ENCODE measurements around the gene INTS14. TPM values are rescaled to one million over a fixed set of nuclear protein-coding genes. Genes with fewer than 3 reads are reported as not detected.

Gene INTS14
- total RNA-seq, 1 experiment from 2014 or later: 41.2 TPM

DNA sequence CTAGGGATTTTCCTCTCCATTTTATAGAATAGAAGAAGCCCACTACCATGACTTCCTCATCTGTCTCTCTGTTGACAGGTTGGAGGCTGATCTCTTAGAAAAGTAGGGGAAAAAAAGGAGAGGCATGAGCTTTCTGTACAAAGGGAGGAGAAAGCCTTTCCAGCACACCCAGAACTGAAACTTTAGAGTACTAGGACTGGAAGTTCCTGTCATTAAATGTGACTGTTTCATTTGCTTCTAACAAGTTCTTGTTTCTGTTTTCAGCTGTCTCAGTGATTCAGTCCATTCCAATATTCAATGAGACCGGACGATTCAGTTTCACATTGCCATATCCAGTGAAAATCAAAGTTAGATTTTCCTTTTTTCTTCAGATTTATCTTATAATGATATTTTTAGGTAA lies 39.0 kb downstream of the INTS14 start:
- in situ Hi-C loops (cut with HindIII; ENCODE audit: low pct_unique_long_range_greater_than_20kb, low sequenced_read_pairs) (no loop called here), intact Hi-C loops (cut with micrococcal nuclease; ENCODE audit: unreplicated experiment) (no loop called here)
- H3K27ac ChIP-seq (ENCODE audit: low read length): no peak overlapping the region
- H3K9me3 ChIP-seq (ENCODE audit: control insufficient read depth, insufficient read depth, low read depth, low read length): no peaks in the 10 kb centered on the region
- H3K4me3 ChIP-seq (ENCODE audit: low read depth in 2 of 2, low read length in 2 of 2): no peak overlapping the region
- H3K27me3 ChIP-seq (ENCODE audit: control insufficient read depth, insufficient read depth, low read length): no peaks in the 10 kb centered on the region
- ChIA-PET POLR2A (no interaction called here), CTCF (no interaction called here)
- BruUV-seq (replicated peaks): no TSS peak
- no peak for ATAC-seq
- DNase-seq (ENCODE audit: low read depth, low spot score): no peak
- TF ChIP-seq POLR2AphosphoS5 (IDR thresholded peaks at IDR 0.05; ENCODE audit: low read depth, low read length) (no peak), TCF7L2 (IDR thresholded peaks at IDR 0.05; ENCODE audit: low read depth, low read length) (no peak)
- TF ChIP-seq, protein P1, sequence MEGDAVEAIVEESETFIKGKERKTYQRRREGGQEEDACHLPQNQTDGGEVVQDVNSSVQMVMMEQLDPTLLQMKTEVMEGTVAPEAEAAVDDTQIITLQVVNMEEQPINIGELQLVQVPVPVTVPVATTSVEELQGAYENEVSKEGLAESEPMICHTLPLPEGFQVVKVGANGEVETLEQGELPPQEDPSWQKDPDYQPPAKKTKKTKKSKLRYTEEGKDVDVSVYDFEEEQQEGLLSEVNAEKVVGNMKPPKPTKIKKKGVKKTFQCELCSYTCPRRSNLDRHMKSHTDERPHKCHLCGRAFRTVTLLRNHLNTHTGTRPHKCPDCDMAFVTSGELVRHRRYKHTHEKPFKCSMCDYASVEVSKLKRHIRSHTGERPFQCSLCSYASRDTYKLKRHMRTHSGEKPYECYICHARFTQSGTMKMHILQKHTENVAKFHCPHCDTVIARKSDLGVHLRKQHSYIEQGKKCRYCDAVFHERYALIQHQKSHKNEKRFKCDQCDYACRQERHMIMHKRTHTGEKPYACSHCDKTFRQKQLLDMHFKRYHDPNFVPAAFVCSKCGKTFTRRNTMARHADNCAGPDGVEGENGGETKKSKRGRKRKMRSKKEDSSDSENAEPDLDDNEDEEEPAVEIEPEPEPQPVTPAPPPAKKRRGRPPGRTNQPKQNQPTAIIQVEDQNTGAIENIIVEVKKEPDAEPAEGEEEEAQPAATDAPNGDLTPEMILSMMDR (IDR thresholded peaks at IDR 0.05): no peak
- TF ChIP-seq, protein P2, sequence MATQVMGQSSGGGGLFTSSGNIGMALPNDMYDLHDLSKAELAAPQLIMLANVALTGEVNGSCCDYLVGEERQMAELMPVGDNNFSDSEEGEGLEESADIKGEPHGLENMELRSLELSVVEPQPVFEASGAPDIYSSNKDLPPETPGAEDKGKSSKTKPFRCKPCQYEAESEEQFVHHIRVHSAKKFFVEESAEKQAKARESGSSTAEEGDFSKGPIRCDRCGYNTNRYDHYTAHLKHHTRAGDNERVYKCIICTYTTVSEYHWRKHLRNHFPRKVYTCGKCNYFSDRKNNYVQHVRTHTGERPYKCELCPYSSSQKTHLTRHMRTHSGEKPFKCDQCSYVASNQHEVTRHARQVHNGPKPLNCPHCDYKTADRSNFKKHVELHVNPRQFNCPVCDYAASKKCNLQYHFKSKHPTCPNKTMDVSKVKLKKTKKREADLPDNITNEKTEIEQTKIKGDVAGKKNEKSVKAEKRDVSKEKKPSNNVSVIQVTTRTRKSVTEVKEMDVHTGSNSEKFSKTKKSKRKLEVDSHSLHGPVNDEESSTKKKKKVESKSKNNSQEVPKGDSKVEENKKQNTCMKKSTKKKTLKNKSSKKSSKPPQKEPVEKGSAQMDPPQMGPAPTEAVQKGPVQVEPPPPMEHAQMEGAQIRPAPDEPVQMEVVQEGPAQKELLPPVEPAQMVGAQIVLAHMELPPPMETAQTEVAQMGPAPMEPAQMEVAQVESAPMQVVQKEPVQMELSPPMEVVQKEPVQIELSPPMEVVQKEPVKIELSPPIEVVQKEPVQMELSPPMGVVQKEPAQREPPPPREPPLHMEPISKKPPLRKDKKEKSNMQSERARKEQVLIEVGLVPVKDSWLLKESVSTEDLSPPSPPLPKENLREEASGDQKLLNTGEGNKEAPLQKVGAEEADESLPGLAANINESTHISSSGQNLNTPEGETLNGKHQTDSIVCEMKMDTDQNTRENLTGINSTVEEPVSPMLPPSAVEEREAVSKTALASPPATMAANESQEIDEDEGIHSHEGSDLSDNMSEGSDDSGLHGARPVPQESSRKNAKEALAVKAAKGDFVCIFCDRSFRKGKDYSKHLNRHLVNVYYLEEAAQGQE (IDR thresholded peaks at IDR 0.05; ENCODE audit: insufficient read depth in 1 of 2, low read depth in 2 of 2, low read length in 1 of 2): no peak
- H3K4me1 ChIP-seq (ENCODE audit: control insufficient read depth, insufficient read depth, low read length): no peaks in the 10 kb centered on the region
- H3K36me3 ChIP-seq (ENCODE audit: control insufficient read depth, insufficient read depth, low read length): peaks cover 19% of the 10 kb centered on the region; the same call in 1 of the 2 replicates

DNA sequence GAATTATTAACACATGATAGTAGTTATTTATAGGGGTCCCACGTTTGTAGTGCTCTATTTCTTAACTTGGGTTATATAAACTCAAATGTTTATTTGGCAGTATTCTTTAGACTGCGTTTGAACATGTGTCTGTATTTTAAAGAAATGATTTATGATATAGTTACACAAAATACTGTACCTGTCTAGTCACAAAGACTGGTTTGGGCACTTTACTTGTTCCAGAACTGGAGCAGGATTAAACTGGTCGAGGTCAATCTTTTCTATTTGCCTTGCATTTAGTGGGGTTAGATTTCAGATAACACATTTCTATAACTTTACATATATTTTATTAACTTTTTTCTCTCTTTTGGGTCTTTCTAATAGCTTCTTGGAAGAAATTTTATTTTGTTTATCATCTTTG lies 41.2 kb downstream of the INTS14 start:
- TF ChIP-seq, protein P1 (IDR thresholded peaks at IDR 0.05): no peak
- TF ChIP-seq POLR2AphosphoS5 (IDR thresholded peaks at IDR 0.05; ENCODE audit: low read depth, low read length) (no peak), SIN3A (IDR thresholded peaks at IDR 0.05; ENCODE audit: borderline replicate concordance, insufficient read depth, low read depth, low read length) (no peak)
- TF ChIP-seq, protein P2 (IDR thresholded peaks at IDR 0.05; ENCODE audit: insufficient read depth in 1 of 2, low read depth in 2 of 2, low read length in 1 of 2): no peak
- CTCF ChIA-PET: no interaction called here
- peaks cover 15% of the 10 kb centered on the region; the same call in 1 of the 2 replicates for H3K36me3 ChIP-seq (ENCODE audit: control insufficient read depth, insufficient read depth, low read length)
- in situ Hi-C loops (cut with HindIII; ENCODE audit: low pct_unique_long_range_greater_than_20kb, low sequenced_read_pairs): no loop called here
- ATAC-seq (no peak), DNase-seq (ENCODE audit: low read depth, low spot score) (no peak)
- POLR2A ChIA-PET: no interaction called here
- H3K27me3 ChIP-seq (ENCODE audit: control insufficient read depth, insufficient read depth, low read length): no peaks in the 10 kb centered on the region
- H3K9me3 ChIP-seq (ENCODE audit: control insufficient read depth, insufficient read depth, low read depth, low read length): no peaks in the 10 kb centered on the region
- intact Hi-C loops (cut with micrococcal nuclease; ENCODE audit: unreplicated experiment): no loop called here
- no peak overlapping the region for H3K27ac ChIP-seq (ENCODE audit: low read length)
- no TSS peak for BruUV-seq (replicated peaks)
- no peaks in the 10 kb centered on the region for H3K4me1 ChIP-seq (ENCODE audit: control insufficient read depth, insufficient read depth, low read length)
- no peak overlapping the region for H3K4me3 ChIP-seq (ENCODE audit: low read depth in 2 of 2, low read length in 2 of 2)

All from Panc1 (cell line).